SK-N-MC (cell line): ENCODE measurements around the gene TBC1D22A.

Experiments
- EZH2 ChIP-seq: fragments of 200-600 bp; sonication (generic); IDR thresholded peaks from one replicate; pipeline ENCODE4 v1.6.1; 2017; ENCODE audit warnings: antibody characterized with exemption
- POLR2AphosphoS5 ChIP-seq: IDR thresholded peaks from 2 replicates; pipeline ENCODE4 v1.6.1; 2012; ENCODE audit warnings: mild to moderate bottlenecking, low read depth, low read length, borderline replicate concordance

DNA sequence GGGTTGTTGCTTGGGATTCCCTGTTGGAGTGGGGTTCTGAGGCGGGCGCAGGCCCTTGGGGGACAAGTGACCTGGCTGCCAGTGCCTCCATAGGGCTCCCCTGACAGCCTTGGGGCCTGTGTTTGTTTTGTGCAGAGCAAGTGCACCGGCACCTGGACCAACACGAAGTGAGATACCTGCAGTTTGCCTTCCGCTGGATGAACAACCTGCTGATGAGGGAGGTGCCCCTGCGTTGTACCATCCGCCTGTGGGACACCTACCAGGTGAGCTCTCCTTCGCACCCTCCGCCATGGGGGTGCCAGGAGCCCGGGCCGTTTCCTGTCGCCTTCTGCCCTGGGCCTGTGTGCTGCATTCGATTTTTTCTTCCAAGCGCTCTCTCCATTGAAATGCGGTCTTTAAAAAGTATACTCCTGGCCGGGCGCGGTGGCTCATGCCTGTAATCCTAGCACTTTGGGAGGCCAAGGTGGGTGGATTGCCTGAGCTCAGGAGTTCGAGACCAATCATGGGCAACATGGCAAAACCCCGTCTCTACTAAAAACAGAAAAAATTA lies 274.6 kb downstream of the TBC1D22A start:
- TF ChIP-seq EZH2 (no peak), POLR2AphosphoS5 (no peak)
